Stimulated activated CD4-positive, alpha-beta T cell treated with anti-CD3 and anti-CD28 coated beads, Interleukin-12 subunit alpha, Interleukin-12 subunit beta, amount 100 ng/mL, for 24 hours (primary cell): ENCODE results near the gene ARL13B.
"Not testable (repeated sequence)": the region's sequence is repeated elsewhere in the genome, so short reads cannot be mapped to it uniquely, and the experiment has no call there.

Experiments used
- DNase-seq, 2 experiments: peaks; one replicate each; pipeline ENCODE4 v3.0.0-alpha.2; 2020; ENCODE audit warnings: low read depth in 2 of 2

ARL13B gene

GRCh38 chr3:94001191-94001590 lies 21.2 kb downstream of the ARL13B start:
- no peak for DNase-seq

GRCh38 chr3:94001827-94002495 lies 22.0 kb downstream of the ARL13B start:
- no peak for DNase-seq

- DNase-seq, result no peak
Measured at GRCh38 chr3:94004301-94004910, 24.5 kb downstream of the ARL13B start.

GRCh38 chr3:94008253-94008652 lies 28.3 kb downstream of the ARL13B start:
- DNase-seq, result no peak

GRCh38 chr3:94009608-94010007 lies 29.7 kb downstream of the ARL13B start:
- DNase-seq, result no peak

- no peak for DNase-seq
Measured at GRCh38 chr3:94011233-94011711, 31.3 kb downstream of the ARL13B start.

GRCh38 chr3:94012185-94012584 lies 32.2 kb downstream of the ARL13B start:
- DNase-seq, result no peak

- DNase-seq, result no peak
Measured at GRCh38 chr3:94015025-94015424, 35.1 kb downstream of the ARL13B start.

GRCh38 chr3:94019659-94020058 lies 39.7 kb downstream of the ARL13B start:
- DNase-seq, result no peak

GRCh38 chr3:94020293-94020692 lies 40.3 kb downstream of the ARL13B start:
- DNase-seq, result no peak

- DNase-seq, result no peak
Measured at GRCh38 chr3:94024385-94024784, 44.4 kb downstream of the ARL13B start.

GRCh38 chr3:94026623-94027022 lies 46.7 kb downstream of the ARL13B start:
- DNase-seq, result no peak

- DNase-seq, result no peak
Measured at GRCh38 chr3:94028093-94028837, 48.3 kb downstream of the ARL13B start, which contains the start of gene STX19. TSS of gene STX19 (minus strand) at chr3:94028597. CDS start at chr3:94015269, 13,328 bp downstream.

GRCh38 chr3:94036909-94037507 lies 57.1 kb downstream of the ARL13B start:
- DNase-seq, result no peak

GRCh38 chr3:94043285-94043684 lies 63.3 kb downstream of the ARL13B start:
- no peak for DNase-seq

GRCh38 chr3:94044100-94044936 lies 64.4 kb downstream of the ARL13B start:
- not testable (repeated sequence) for DNase-seq

- no peak for DNase-seq
Measured at GRCh38 chr3:94046533-94046932, 66.6 kb downstream of the ARL13B start.

- DNase-seq, result no peak
Measured at GRCh38 chr3:94049267-94049666, 69.3 kb downstream of the ARL13B start.

GRCh38 chr3:94050546-94050945 lies 70.6 kb downstream of the ARL13B start:
- DNase-seq, result no peak

GRCh38 chr3:94061297-94061696 lies 81.3 kb downstream of the ARL13B start:
- DNase-seq, result no peak
